ENCODE results near the gene SERPIND1.
A peak's percentile ranks its signal among the peaks of the same experiment; 100 is the strongest.

The SERPIND1 gene

GRCh38 chr22:20776624-20777405, 2.9 kb downstream of the SERPIND1 start:
- DNase-seq, result no peak

DNA sequence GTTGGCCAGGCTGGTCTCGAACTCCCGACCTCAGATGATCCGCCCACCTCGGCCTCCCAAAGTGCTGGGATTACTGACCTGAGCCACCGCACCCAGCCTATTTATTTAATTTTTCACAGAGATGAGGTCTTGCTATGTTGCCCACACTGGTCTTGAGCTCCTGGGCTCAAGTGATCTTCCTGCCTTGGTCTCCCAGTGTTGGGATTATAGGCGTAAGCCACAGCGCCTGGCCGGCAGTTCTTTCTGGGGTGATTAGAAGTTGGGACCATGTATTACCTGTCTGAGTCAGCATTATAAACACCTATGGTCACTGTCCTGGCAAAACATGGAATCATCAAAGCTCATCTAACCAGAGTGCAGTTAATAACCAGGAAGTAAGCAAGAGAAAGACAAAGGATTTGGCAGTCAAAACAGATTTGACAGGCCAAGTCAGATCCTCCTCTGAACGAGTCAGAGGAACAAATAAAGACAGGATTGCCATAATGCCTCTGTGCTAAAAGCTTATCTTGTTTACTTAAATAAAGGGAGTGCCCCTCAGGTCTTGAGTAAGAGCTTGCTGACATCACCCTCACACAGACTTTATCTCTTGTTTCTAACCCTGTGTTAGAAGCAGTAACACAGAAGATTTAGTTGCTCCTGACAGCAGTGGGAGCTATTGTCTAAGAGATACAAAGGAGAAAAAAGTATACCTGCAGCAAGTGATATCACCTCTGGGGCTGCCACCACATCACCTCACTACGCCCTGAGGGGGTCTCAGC, 3.7 kb downstream of the SERPIND1 start:
- no peak for DNase-seq

GRCh38 chr22:20779014-20779817, 5.3 kb downstream of the SERPIND1 start:
- DNase-seq, result no peak

GRCh38 chr22:20779818-20780158, 5.9 kb downstream of the SERPIND1 start:
- DNase-seq, result no peak

DNA sequence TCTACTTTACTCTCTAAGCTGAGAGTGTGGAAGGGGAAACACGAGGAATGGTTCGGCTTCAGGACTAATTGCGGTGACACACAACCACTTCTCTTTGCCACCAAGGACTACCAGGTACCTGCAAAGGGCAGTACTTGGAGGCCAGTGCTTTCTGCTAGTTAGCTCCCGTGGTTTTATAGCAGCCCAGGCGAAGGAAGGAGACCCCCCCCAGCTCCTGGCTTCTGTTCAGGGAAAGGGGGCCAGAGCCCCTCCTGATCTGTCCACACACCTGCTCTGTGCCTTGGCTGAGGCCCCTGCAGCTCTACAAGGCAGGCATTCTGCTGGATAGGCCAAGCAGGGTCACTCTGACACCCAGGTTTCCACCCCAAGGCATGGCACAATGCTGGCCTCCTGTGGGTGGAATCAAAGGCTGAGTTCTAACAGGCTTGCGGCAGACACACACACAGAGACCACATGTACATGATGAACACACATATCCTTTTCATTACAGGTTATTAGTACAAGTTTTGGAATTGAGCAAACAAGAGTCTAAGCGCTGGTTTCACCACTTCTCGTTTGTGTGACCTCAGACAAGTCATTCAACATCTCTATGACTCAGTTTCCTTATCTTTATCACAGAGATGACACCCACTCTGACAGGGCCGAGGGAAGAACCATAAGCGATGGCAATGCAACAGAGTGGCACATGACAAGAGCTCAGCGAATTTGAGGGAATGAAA, 7.5 kb downstream of the SERPIND1 start:
- DNase-seq, result no peak

GRCh38 chr22:20782083-20782482, 8.2 kb downstream of the SERPIND1 start:
- no peak for DNase-seq

DNA sequence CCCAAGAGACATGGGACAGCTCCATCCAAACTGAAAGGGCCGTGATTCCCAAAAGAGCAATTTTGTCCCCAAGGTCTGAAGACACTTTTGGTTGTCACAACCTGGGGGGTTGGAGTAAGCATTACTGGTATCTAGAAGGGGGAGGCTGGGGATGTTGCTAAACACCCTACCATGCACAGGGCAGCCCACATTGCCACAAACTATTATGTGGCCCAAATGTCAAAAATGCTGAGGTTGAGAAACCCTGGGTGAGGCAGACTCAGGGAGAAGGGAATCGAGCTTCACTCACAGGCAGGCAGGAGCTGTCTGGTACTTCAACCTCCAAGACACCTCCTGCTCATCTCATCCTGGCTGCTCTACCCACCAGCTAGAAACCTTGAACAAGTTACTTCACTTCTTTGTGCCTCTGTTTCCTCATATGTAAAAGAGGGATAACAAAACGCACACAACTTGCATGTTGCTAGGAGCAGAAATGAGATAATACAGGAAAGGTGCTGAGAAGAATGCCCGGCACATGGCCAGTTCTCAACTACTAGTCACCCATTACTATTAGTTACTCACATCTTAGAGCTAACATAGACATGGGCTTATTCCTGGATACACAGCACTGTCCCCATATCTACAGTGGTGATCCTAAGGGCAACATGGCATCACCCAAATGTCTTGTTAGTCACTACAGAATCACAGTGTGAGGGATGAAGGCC, 8.8 kb downstream of the SERPIND1 start:
- DNase-seq, result no peak

GRCh38 chr22:20783300-20783673, 9.4 kb downstream of the SERPIND1 start:
- DNase-seq, result no peak

- DNase-seq, result peak in 1 of 4 experiments; percentile 3
Measured at GRCh38 chr22:20783844-20784723, 10.2 kb downstream of the SERPIND1 start.

DNA sequence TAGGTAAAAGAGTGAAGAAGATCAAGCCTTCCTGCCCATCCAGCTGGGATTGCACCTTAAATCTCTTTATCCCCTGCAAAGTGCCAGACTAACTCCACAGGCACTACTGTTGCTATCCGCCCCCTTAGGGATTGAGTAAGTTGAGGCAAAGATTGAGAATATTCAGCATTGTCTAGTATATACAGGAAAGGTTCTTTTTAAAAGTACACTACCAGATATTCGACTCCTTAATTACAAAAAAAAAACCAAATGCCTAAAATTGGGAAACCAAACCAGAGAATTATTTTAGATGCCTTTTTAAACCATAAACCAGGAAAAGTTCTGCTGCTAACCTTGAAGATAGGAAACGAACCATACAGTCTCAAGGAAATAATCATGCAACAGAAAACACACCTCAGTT, 11.5 kb downstream of the SERPIND1 start:
- DNase-seq, result no peak

DNA sequence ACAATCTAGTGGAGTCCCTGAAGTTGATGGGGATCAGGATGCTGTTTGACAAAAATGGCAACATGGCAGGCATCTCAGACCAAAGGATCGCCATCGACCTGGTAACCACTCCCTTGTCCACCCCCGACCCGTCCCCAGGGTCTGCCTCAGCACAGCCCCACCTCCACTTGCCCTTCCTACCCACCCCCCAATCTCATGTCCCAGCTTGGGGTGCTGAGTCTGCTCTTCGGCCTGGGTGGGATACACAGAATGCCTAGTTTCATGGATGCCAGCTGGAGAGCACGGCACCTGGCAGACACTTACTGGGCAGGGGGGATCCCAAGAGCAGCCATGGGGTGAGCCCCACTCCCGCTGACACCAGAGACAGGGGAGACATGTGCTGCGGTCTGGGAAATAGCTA, 12.1 kb downstream of the SERPIND1 start:
- no peak for DNase-seq

DNA sequence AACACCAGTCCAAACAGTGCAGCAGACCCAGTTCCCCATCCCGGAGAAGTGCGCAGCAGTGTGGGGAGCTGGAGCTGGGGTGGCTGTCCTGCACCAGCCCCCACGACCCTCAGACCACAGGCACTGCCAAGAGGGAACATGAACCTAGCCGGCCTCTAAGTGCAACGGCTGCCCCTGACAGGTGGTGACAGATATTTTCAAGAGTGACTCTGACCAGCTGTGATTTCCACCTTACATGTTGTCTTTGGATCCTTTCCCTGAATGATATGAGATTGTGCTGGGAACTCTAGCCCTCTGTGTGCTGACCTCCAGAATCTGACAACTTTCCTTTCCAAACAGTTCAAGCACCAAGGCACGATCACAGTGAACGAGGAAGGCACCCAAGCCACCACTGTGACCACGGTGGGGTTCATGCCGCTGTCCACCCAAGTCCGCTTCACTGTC, 12.6 kb downstream of the SERPIND1 start:
- no peak for DNase-seq

DNA sequence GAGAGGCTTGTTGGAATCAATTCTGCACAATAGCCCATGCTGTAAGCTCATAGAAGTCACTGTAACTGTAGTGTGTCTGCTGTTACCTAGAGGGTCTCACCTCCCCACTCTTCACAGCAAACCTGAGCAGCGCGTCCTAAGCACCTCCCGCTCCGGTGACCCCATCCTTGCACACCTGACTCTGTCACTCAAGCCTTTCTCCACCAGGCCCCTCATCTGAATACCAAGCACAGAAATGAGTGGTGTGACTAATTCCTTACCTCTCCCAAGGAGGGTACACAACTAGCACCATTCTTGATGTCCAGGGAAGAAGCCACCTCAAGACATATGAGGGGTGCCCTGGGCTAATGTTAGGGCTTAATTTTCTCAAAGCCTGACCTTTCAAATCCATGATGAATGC, 13.3 kb downstream of the SERPIND1 start:
- DNase-seq, result no peak

DNA sequence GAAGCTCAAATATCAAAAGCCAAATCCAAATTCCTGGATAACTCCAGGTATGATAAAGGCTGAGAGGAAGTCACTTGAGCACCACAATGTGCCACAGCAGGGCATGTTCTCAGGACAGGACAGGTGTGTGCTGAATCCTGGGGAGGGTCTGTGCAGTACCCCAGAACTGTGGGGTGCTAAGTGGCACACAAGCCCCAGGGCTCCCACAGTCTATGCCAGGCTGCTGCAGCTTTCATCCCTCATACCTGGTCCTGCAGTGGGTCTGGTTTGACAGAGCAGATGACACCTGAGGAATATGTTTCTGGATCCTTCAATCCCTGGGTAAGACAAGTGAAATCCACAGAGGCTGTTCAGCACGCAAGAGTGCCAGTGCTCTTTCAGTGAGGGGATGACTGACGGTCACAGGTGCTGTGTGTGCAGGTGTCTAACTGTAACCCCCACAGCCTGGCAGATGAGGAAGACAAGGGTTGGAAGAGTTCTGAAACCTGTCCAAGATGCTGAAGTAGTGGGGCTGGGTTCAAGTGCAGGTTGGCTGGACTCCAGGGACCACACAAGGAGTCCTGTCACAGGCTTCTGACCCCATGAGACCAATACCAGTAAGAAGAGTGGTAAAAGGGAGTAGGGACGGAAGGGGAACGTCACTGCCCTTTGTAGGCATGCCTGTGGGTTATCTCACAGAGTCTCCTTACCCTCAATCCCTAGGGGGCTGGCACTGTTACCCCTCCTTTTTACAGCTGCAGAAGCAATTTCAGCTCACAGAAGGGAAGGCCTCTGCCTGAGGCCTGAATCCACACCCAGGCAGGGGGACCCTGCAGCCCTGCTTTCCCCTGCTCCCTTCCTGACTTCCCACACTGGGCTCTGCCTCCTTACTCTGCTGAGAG, 14.1 kb downstream of the SERPIND1 start:
- DNase-seq, result no peak

DNA sequence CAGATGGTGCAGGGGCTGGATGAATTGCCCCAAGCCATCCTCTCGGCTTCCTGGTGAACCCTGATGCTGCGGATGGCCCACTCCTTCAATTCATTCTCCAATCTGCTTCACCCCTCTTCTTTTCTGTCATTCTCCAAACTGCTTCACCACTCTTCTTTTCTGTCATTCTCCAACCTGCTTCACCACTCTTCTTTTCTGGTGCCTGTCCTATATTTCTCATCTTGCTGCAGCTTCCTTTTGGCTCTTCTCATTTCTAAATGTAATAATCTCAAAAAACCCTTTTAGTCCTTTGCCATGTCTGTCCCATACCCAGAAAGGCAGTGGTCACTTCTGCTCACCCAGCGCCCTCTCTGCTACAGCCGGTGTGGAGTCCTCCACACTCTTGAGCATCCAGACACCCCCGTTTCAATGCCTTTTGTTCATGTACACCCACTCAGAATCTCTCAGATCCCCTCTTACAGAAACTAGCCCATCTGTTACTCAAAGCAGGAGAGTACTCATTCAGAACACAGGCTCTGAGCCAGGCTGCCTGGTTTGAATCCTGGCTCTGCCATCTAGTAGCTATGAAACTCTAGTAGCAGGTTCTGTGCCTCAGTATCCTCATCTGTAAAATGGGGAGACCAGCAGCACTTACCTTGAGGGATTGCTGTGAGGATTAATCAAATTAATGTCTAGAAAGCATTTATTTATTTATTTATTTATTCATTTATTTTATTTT, 14.9 kb downstream of the SERPIND1 start:
- DNase-seq, result no peak

- DNase-seq, result no peak
Measured at GRCh38 chr22:20792221-20792965, 18.5 kb downstream of the SERPIND1 start.

DNA sequence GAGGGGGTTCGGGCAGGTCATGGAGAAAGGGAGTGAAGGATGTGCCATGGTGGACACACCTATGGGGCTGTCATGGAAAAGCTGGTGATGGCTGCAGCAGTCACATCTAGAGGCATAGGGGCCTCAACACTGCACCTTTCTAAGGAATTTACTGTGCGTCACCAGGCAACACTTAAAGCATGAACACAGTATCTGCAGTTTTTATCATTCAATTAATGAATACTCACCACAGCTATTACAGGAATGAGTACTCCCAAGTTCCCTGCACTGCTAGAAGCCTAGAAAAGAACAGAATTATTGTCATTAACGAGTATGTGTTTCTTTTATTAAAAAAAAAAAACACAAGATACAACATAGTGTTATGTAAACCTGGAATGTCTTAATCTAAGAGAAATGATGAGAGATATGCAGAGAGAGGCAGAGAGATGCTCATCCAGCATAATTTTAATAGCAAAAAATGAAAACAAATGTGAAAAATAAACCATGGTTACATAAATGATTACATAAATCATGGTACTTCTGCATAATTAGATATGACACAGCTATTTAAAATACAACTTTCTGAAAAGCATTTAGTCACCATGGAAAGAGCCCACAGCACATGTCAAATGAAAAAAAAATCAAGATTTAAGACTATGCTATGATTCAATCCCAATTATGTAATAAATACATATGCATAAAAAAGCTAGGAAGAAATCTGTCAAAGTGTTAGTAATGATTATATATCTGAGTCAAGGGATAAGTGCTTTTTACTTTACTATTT, 19.2 kb downstream of the SERPIND1 start:
- DNase-seq, result no peak
